Measurements from ENCODE around the gene PRG2.

The PRG2 gene

GRCh38 chr11:57390535-57390934 lies at the start of gene PRG2:
TSS of gene PRG2 (minus strand) at chr11:57390650. CDS start at chr11:57389944, 706 bp downstream.
- intact Hi-C loops (cut with DNase I): no loop called here
- no peak for DNase-seq

- peak in 1 of 10 donors; percentile 39 for DNase-seq
- intact Hi-C loops (cut with DNase I): no loop called here
These were observed 49.3 kb upstream of the PRG2 start for GRCh38 chr11:57439786-57440185.

GRCh38 chr11:57438345-57439285 lies 48.2 kb upstream of the PRG2 start:
- intact Hi-C loops (cut with DNase I): no loop called here
- peak in 1 of 10 donors; percentile 35 for DNase-seq

GRCh38 chr11:57436031-57436430 lies 45.6 kb upstream of the PRG2 start:
- intact Hi-C loops (cut with DNase I): no loop called here
- DNase-seq: no peak

- no peak for DNase-seq
- intact Hi-C loops (cut with DNase I): no loop called here
These were observed 44.4 kb upstream of the PRG2 start for GRCh38 chr11:57434640-57435546.

GRCh38 chr11:57432714-57433163 lies 42.3 kb upstream of the PRG2 start:
- intact Hi-C loops (cut with DNase I): no loop called here
- peak in 1 of 10 donors; percentile 35 for DNase-seq

GRCh38 chr11:57432149-57432561 lies 41.7 kb upstream of the PRG2 start:
- DNase-seq: no peak
- intact Hi-C loops (cut with DNase I): no loop called here

- peak in 1 of 10 donors; percentile 31 for DNase-seq
- intact Hi-C loops (cut with DNase I): no loop called here
These were observed 40.5 kb upstream of the PRG2 start for GRCh38 chr11:57430952-57431351.

GRCh38 chr11:57429946-57430345 lies 39.5 kb upstream of the PRG2 start:
- intact Hi-C loops (cut with DNase I): no loop called here
- no peak for DNase-seq

GRCh38 chr11:57428643-57429042 lies 38.2 kb upstream of the PRG2 start:
- no peak for DNase-seq
- intact Hi-C loops (cut with DNase I): no loop called here

GRCh38 chr11:57427727-57428082 lies 37.3 kb upstream of the PRG2 start:
- intact Hi-C loops (cut with DNase I): no loop called here
- DNase-seq: peak in 4 of 10 donors; percentile 31 to 80 (median 56)

- intact Hi-C loops (cut with DNase I): no loop called here
- DNase-seq: peak in 6 of 10 donors; percentile 21 to 86 (median 37)
These were observed 36.7 kb upstream of the PRG2 start, which contains the start of gene SLC43A3 for GRCh38 chr11:57426929-57427726. TSS of gene SLC43A3 (minus strand) at chr11:57427121. CDS start at chr11:57426172, 949 bp downstream.

- peak in 1 of 10 donors; percentile 30 for DNase-seq
- intact Hi-C loops (cut with DNase I): no loop called here
These were observed 36.0 kb upstream of the PRG2 start for GRCh38 chr11:57426439-57426928.

GRCh38 chr11:57425565-57426438 lies 35.4 kb upstream of the PRG2 start:
- DNase-seq: peak in 1 of 10 donors; percentile 77
- intact Hi-C loops (cut with DNase I): no loop called here

GRCh38 chr11:57424792-57425564 lies 34.5 kb upstream of the PRG2 start:
- peak in 2 of 10 donors; percentile 32 to 70 for DNase-seq
- intact Hi-C loops (cut with DNase I): no loop called here

- intact Hi-C loops (cut with DNase I): no loop called here
- DNase-seq: peak in 1 of 10 donors; percentile 49
These were observed 33.8 kb upstream of the PRG2 start for GRCh38 chr11:57424137-57424791.

- DNase-seq: no peak
- intact Hi-C loops (cut with DNase I): no loop called here
These were observed 32.2 kb upstream of the PRG2 start for GRCh38 chr11:57422669-57423068.

GRCh38 chr11:57421805-57422204 lies 31.4 kb upstream of the PRG2 start:
- DNase-seq: no peak
- intact Hi-C loops (cut with DNase I): no loop called here

All from posterior cingulate gyrus (tissue), 11 donors.